Inflammatory macrophage treated with lipopolysaccharide for 4 hours (primary cell): ENCODE results near the gene MRPL2.

ENCODE experiments used
- DNase-seq: peaks from one replicate; pipeline ENCODE4 v3.0.0-alpha.2; 2020

Gene MRPL2

DNA sequence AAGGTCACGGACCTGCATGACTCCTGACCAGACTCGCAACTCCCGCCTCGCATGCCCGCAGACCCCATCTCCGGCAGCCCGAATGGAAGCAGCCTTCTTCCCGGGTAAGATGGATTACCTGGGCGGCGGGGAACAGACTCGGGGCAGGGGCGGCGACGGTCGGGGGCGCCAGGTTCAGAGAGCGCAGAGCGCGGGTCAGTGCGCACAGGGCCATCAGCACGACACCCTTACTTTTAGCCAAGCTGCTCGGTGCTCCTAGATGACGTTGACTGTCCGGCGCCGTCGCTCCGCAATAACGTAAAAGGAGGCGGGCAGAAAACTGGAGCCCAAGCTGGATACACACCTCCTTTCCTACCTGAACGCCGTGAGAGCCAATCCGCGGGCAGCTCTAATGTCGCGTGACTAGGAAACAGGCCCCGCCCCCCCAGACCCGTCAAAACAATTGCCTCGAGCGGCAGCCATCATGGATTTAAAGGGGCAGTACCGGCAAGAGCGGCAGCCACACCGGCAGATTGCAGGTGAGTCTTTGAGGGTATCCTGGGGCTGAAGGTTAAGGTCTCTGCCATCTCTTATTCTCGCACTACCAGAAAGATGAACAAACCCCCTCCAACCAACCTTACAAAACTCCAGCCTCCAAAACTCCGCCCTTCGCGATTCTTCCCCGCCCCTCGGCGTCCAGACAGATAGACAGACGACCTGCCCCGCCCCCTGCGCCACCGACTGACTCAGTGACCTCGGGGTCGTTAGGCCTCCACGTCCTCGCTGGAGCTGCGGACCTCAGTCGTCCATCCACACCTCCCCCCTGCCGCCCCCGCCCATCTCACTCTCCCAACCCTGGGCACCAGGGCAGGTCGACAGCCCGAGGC is at the start of gene MRPL2, which contains the start of gene KLC4:
Gene MRPL2 (minus strand): TSS at position 267 of the 866 bp plus-strand sequence. CDS start 53 bp downstream, at position 214.
Gene KLC4 (plus strand): TSS at position 464 of the 866 bp plus-strand sequence. CDS start 1,705 bp downstream, outside the sequence.
- peak; percentile 99 for DNase-seq

- no peak for DNase-seq
Observed at GRCh38 chr6:43107344-43108062, 48.3 kb upstream of the MRPL2 start.

GRCh38 chr6:43105538-43106222 is 46.4 kb upstream of the MRPL2 start:
- no peak for DNase-seq

- no peak for DNase-seq
Observed at GRCh38 chr6:43103253-43103876, 44.1 kb upstream of the MRPL2 start.

GRCh38 chr6:43101497-43101896 is 42.3 kb upstream of the MRPL2 start:
- DNase-seq = no peak

- DNase-seq = no peak
Observed at GRCh38 chr6:43097502-43097901, 38.3 kb upstream of the MRPL2 start.

GRCh38 chr6:43097098-43097489 is 37.9 kb upstream of the MRPL2 start:
- DNase-seq = no peak

DNA sequence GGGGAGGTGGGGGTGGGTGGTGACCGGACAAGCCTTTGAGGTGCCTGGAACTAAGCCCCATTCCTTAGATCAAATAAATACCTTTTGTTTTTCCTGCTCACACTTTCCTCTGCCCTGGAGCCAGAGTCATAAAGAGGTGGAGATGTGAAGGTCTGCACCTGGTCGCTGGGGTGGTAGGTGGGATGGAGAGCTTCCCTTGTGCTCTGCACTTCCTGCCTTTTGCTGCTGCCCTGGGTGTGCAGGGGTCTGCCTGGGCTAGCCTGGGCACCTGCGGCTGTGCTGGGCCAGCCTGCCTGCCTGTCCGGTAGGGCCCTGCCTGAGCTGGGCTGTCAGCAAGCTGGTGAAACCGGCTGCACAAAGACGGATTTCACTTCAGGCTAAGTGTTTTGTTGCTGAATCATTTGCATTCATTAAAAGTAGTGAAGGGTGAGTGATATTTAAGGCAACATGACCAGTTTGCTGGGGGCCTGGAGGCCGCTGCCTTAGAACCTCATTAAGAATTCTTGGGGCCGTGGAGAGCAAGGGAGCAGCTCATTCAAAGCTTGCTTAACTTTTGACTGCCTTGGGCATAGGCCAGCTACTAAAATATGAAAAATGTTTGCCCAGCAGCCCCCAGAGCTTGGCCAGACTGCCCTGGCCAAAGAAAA is 37.3 kb upstream of the MRPL2 start:
- no peak for DNase-seq

DNA sequence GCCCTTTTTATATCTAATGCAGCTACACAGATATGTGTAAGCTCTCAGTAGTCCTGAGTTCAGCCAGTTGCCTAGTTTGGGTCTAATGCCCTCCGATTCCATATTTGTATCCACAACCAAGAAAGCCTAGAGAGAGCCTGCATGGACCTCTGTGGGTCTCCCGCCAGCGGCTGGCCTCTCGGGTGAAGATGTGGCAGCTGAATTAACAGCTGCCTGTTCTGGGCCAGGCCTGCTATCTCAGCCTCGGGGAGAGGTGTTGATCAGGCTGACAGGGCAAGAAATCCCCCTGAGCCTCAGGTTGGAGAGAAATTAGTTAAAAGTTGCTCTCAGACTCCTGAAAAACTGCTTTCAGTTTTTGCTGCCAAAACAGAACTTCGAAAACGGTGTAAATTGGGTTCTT is 36.7 kb upstream of the MRPL2 start:
- no peak for DNase-seq

DNA sequence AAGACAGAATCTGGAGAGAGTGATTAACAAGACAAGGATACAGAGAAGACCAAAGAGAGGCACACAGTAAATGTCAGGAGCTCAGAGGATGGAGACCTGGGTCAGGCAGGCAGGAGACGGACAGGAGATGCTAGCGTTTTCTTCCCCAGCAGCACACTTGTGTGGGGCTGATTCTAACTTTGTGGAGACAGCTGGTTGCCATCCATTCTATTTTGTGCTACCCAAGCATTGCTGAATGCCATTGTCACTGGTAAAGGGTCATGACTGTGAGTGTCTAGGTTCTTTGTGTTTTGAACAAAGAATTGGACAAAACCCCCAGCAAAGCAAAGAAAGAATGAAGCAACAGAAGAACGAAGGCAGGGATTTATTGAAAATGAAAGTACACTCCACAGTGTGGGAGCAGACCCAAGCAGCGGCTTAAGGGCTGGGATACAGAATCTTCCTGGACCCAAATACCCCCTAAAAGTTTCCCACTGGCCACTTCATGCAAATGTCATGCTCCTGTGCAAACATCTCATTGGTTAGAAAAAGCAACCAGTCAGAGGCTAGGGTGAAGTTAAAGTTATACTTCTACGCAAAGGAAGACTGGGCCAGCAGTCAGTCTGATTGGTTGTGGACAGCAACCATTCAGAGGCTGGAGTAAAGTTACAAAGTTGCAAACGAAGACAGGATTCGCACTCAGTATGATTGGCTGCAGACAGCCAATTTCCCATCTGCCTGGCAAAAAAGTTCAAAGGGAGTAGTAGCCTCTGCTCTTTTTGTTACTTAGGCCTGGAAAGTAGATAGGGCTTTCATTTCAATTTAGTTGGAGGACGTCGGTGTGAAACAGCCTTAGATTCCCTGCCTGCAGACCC is 34.4 kb upstream of the MRPL2 start:
- peak; percentile 16 for DNase-seq

GRCh38 chr6:43092635-43093034 is 33.4 kb upstream of the MRPL2 start:
- DNase-seq = no peak

- no peak for DNase-seq
Observed at GRCh38 chr6:43091436-43091991, 32.3 kb upstream of the MRPL2 start.

DNA sequence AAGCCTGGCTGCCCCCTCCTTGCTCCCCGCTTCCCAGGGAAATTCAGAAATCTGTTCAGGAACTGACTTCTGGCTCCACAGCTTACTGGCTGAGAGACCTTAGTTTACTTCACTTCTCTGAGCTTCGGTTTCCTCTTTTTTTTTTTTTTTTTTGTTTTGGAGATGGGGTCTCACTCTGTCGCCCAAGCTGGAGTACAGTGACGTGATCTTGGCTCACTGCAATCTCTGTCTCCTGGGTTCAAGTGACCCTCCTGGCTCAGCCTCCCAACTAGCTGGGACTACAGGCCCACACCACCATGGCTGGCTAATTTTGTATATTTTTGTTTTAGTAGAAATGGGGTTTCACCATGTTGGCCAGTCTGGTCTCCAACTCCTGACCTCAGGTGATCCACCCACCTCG is 31.8 kb upstream of the MRPL2 start:
- DNase-seq = no peak

- DNase-seq = no peak
Observed at GRCh38 chr6:43090559-43090956, 31.3 kb upstream of the MRPL2 start.

DNA sequence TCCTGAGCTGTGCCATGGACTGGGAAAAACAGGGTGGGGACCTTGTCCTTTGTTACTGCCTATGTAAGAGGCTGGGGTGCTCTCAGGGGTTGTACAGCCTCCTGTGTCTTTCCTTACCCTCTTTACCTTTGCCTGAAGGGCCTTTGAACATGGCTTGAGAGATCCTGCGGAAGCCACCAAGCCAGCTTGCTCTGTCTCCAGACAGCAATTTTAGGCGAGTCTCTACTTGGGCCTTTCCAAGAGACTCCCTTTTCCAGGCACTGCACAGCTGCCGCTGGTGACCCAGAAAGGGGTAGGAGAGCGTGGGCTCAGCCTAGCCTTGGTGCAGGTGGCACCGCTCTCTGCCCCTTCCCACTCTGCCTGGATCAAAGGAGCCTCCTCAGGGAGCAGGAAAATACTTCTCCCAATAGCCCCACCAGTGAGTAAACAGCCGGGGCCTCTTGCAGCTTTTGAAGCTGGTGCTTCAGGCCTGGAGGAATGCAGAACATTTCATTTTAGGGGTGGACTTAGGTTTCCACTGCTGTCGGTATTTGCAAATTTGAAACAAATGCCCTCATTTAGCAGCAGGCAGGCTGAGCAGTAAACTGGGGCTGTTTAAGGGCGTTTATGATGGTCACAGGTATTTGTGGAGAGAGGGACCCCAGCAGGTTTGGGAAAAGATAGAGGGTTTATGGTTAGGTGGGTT is 30.8 kb upstream of the MRPL2 start:
- DNase-seq = no peak

DNA sequence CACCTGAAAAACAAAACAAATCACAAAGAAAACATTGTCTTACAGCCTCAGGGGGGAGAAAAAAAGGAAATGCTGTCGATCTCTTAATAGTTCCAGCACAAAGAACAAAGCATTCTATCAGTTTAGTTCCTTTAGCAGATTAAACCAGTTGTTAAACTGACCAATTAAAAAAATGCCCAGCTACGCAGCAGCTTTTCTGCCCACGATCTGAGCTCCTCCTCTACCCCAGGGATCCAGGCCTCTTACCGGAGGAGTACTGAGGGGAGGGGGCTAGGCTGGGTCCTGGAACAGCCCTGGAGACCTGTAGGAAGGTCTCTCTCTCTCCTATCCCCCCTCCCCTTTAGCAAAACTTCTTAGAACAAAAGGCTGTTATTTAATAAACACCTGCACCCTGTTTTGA is 30.2 kb upstream of the MRPL2 start:
- no peak for DNase-seq

- DNase-seq = no peak
Observed at GRCh38 chr6:43088654-43089056, 29.4 kb upstream of the MRPL2 start.

GRCh38 chr6:43086022-43086658 is 26.9 kb upstream of the MRPL2 start:
- no peak for DNase-seq

DNA sequence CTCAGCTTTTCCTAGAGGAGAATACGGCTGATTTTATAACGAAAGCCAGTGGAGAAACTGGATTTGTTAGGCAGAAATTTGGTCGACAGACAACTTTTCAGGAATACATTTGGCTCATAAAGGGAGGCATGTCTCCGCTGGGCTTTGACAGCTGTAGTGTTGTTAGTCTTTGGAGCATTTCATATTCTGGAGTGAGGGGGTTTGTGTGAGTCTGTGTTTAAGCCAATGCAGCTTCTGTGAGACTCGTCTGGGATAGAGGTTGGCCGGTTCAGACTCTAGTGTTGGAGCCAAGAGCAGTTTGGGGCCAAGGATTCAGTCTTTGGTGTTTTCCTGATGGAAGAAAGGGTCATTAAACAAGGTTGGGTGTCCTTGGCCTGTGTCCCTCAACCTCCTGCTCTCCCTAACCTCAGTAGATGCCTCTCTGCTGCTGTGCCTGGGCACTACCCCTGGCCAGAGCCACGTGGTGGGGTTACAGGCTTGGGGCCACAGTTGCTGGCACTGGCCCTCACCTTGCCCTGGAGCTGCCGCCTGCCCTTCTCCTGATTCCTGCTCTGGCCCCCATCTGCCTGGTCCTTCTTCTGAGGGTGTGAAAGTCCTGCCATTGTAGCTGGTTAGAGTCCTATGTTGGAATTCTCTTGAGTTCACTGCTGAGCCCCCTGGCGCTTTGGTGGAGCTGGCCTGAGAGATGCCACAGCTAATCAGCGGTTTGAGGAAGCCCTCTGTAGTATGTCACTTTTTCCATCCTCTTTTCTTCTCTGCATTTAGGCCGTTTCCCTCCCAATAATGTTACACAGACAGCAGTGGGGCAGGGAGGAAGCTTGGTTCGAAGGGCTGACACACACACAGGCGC is 23.8 kb upstream of the MRPL2 start:
- DNase-seq = no peak
